WTC11 (cell line): Measurements from ENCODE around the gene GLA. TPM values are rescaled to one million over a fixed set of nuclear protein-coding genes. Genes with fewer than 3 reads are reported as not detected.

Source experiments
- ATAC-seq: fragments of 200-7000 bp; cut with Tn5 transposase; 2 replicates; pipeline ENCODE4 v1.10.0; 2021; ENCODE audit warnings: mild to moderate bottlenecking, moderate library complexity
- CTCF ChIA-PET: fragments of 300-600 bp; sonication (Branson Sonifier 250); formaldehyde crosslinking; loops from one replicate; lab custom pipeline; 2021; ENCODE audit warnings: antibody characterized with exemption; lab: Charles Lee
- POLR2A ChIA-PET: fragments of 350-600 bp; sonication (Branson Sonifier 250); formaldehyde crosslinking; loops from one replicate; lab custom pipeline; 2021; ENCODE audit warnings: antibody characterized with exemption; lab: Charles Lee
- DNase-seq: peaks from one replicate; pipeline ENCODE4 v3.0.0; 2021; ENCODE audit warnings: low spot score
- H3K27ac Mint-ChIP-seq: 2 replicates; pipeline ENCODE4 v1.8.0; 2021; ENCODE audit warnings: mixed read lengths
- H3K27me3 Mint-ChIP-seq: 2 replicates; pipeline ENCODE4 v1.8.0; 2021; ENCODE audit warnings: low read depth, mild to moderate bottlenecking, moderate library complexity, mixed read lengths
- H3K36me3 Mint-ChIP-seq: 2 replicates; pipeline ENCODE4 v1.8.0; 2021; ENCODE audit warnings: mixed read lengths
- H3K4me1 Mint-ChIP-seq: 2 replicates; pipeline ENCODE4 v1.8.0; 2022; ENCODE audit warnings: mixed read lengths
- H3K4me3 Mint-ChIP-seq: 2 replicates; pipeline ENCODE4 v1.8.0; 2021; ENCODE audit warnings: mild to moderate bottlenecking, moderate library complexity, mixed read lengths
- H3K9me3 Mint-ChIP-seq: 2 replicates; pipeline ENCODE4 v1.8.0; 2021; ENCODE audit warnings: mixed read lengths
- E2F1 ChIP-seq: sonication (generic); formaldehyde crosslinking; IDR thresholded peaks from 2 replicates; pipeline ENCODE4 v1.8.0; 2022; ENCODE audit warnings: mild to moderate bottlenecking, missing genetic modification reagents
- GABPB1 ChIP-seq: sonication (generic); formaldehyde crosslinking; IDR thresholded peaks from 2 replicates; pipeline ENCODE4 v1.8.1; 2023; ENCODE audit warnings: mild to moderate bottlenecking, missing genetic modification reagents
- GRHL2 ChIP-seq: fragments of 250-450 bp; sonication (Bioruptor Pico); IDR thresholded peaks from 2 replicates; pipeline ENCODE4 v1.8.0; 2022; ENCODE audit warnings: mild to moderate bottlenecking, moderate library complexity; ENCODE audit not compliant: insufficient replicate concordance, severe bottlenecking
- IRF2 ChIP-seq: sonication (generic); formaldehyde crosslinking; IDR thresholded peaks from 2 replicates; pipeline ENCODE4 v1.8.0; 2022; ENCODE audit warnings: low read depth, missing genetic modification reagents, borderline replicate concordance
- KAT7 ChIP-seq: sonication (generic); formaldehyde crosslinking; IDR thresholded peaks from 2 replicates; pipeline ENCODE4 v1.8.1; 2023; ENCODE audit warnings: missing genetic modification reagents, mild to moderate bottlenecking, borderline replicate concordance
- MAX ChIP-seq: sonication (generic); formaldehyde crosslinking; IDR thresholded peaks from 2 replicates; pipeline ENCODE4 v1.8.0; 2022; ENCODE audit warnings: mild to moderate bottlenecking, missing genetic modification reagents
- MXD4 ChIP-seq: fragments of 250-450 bp; sonication (Bioruptor Pico); IDR thresholded peaks from 2 replicates; pipeline ENCODE4 v1.8.0; 2021; ENCODE audit warnings: mild to moderate bottlenecking, moderate library complexity, borderline replicate concordance
- NR2C2 ChIP-seq: sonication (generic); formaldehyde crosslinking; IDR thresholded peaks from 2 replicates; pipeline ENCODE4 v1.8.0; 2022; ENCODE audit warnings: mild to moderate bottlenecking, missing genetic modification reagents
- PREB ChIP-seq: sonication (generic); formaldehyde crosslinking; IDR thresholded peaks from 2 replicates; pipeline ENCODE4 v1.8.1; 2022; ENCODE audit warnings: mild to moderate bottlenecking, missing genetic modification reagents, moderate library complexity, borderline replicate concordance
- RELA ChIP-seq: sonication (generic); formaldehyde crosslinking; IDR thresholded peaks from 2 replicates; pipeline ENCODE4 v1.8.1; 2022; ENCODE audit warnings: missing genetic modification reagents, mild to moderate bottlenecking, borderline replicate concordance
- TCF7 ChIP-seq: sonication (generic); formaldehyde crosslinking; IDR thresholded peaks from 2 replicates; pipeline ENCODE4 v1.8.0; 2022; ENCODE audit warnings: mild to moderate bottlenecking, low read depth, missing genetic modification reagents, moderate library complexity
- ZNF232 ChIP-seq: sonication (generic); formaldehyde crosslinking; IDR thresholded peaks from 2 replicates; pipeline ENCODE4 v1.8.0; 2022; ENCODE audit warnings: mild to moderate bottlenecking, missing genetic modification reagents
- ZNF423 ChIP-seq: fragments of 250-450 bp; sonication (Bioruptor Pico); IDR thresholded peaks from 2 replicates; pipeline ENCODE4 v2.1.2; 2022; ENCODE audit warnings: mild to moderate bottlenecking, moderate library complexity
- total RNA-seq: library from RNA; stranded (reverse); gene quantifications from 3 replicates; pipeline ENCODE4 v1.2.3, GENCODE V29; 2021
- TF ChIP-seq, protein P1 (sequence below): fragments of 250-450 bp; sonication (Bioruptor Pico); IDR thresholded peaks from 2 replicates; pipeline ENCODE4 v1.9.0; 2021; ENCODE audit warnings: mild to moderate bottlenecking, borderline replicate concordance
- TF ChIP-seq, protein P2 (sequence below): sonication (generic); formaldehyde crosslinking; IDR thresholded peaks from 2 replicates; pipeline ENCODE4 v1.8.1; 2023; ENCODE audit warnings: mild to moderate bottlenecking, missing genetic modification reagents, moderate library complexity
- TF ChIP-seq, protein P3 (sequence below): fragments of 250-450 bp; sonication (Bioruptor Pico); IDR thresholded peaks from 2 replicates; pipeline ENCODE4 v2.1.2; 2022; ENCODE audit warnings: mild to moderate bottlenecking, moderate library complexity
- TF ChIP-seq, protein P4 (sequence below): sonication (generic); formaldehyde crosslinking; IDR thresholded peaks from 2 replicates; pipeline ENCODE4 v1.8.0; 2022; ENCODE audit warnings: mild to moderate bottlenecking, missing genetic modification reagents

Gene GLA
- total RNA-seq, 1 experiment from 2014 or later, result 44.9 TPM

DNA sequence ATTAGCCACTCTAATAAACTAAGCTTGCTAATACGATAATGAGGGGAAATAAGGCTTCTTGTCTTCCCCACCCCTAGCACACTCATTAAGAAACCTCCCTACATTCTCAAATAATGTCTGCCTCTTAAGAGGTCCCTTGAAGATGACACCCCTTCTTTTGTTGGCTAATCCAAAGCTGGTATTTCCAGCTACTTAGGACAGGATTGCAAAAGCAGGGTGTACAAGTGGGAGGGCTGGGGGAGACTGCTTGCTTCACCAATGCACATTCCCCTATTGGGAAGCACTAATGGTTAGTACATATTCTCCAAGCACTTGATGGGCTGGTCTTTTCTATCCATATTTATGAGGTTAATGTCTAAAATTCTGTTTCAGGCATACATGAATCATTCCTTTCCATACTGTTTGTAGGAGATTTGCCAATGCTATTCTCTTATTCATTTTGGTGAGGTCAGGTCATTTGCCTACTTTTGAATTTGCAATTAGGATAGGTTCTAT is 42.4 kb downstream of the GLA start:
- Mint-ChIP-seq H3K9me3 (no peaks in the 10 kb centered on the region), H3K27me3 (no peaks in the 10 kb centered on the region), H3K27ac (no peak overlapping the region), H3K4me3 (no peak overlapping the region), H3K36me3 (no peaks in the 10 kb centered on the region), H3K4me1 (no peaks in the 10 kb centered on the region)
- DNase-seq (no peak), ATAC-seq (no peak)
- TF ChIP-seq ZNF232 (CRISPR knock-in tag), result no peak
- no peak for TF ChIP-seq TCF7 (CRISPR knock-in tag)
- no peak for TF ChIP-seq PREB (CRISPR knock-in tag)
- no peak for TF ChIP-seq E2F1 (CRISPR knock-in tag)
- TF ChIP-seq IRF2, result no peak
- TF ChIP-seq MAX, result no peak
- TF ChIP-seq, protein P1, sequence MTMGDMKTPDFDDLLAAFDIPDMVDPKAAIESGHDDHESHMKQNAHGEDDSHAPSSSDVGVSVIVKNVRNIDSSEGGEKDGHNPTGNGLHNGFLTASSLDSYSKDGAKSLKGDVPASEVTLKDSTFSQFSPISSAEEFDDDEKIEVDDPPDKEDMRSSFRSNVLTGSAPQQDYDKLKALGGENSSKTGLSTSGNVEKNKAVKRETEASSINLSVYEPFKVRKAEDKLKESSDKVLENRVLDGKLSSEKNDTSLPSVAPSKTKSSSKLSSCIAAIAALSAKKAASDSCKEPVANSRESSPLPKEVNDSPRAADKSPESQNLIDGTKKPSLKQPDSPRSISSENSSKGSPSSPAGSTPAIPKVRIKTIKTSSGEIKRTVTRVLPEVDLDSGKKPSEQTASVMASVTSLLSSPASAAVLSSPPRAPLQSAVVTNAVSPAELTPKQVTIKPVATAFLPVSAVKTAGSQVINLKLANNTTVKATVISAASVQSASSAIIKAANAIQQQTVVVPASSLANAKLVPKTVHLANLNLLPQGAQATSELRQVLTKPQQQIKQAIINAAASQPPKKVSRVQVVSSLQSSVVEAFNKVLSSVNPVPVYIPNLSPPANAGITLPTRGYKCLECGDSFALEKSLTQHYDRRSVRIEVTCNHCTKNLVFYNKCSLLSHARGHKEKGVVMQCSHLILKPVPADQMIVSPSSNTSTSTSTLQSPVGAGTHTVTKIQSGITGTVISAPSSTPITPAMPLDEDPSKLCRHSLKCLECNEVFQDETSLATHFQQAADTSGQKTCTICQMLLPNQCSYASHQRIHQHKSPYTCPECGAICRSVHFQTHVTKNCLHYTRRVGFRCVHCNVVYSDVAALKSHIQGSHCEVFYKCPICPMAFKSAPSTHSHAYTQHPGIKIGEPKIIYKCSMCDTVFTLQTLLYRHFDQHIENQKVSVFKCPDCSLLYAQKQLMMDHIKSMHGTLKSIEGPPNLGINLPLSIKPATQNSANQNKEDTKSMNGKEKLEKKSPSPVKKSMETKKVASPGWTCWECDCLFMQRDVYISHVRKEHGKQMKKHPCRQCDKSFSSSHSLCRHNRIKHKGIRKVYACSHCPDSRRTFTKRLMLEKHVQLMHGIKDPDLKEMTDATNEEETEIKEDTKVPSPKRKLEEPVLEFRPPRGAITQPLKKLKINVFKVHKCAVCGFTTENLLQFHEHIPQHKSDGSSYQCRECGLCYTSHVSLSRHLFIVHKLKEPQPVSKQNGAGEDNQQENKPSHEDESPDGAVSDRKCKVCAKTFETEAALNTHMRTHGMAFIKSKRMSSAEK (CRISPR knock-in tag), result no peak
- no peak for TF ChIP-seq KAT7 (CRISPR knock-in tag)
- no peak for TF ChIP-seq GRHL2 (CRISPR knock-in tag)
- TF ChIP-seq, protein P2, sequence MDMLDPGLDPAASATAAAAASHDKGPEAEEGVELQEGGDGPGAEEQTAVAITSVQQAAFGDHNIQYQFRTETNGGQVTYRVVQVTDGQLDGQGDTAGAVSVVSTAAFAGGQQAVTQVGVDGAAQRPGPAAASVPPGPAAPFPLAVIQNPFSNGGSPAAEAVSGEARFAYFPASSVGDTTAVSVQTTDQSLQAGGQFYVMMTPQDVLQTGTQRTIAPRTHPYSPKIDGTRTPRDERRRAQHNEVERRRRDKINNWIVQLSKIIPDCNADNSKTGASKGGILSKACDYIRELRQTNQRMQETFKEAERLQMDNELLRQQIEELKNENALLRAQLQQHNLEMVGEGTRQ (CRISPR knock-in tag), result no peak
- TF ChIP-seq, protein P3, sequence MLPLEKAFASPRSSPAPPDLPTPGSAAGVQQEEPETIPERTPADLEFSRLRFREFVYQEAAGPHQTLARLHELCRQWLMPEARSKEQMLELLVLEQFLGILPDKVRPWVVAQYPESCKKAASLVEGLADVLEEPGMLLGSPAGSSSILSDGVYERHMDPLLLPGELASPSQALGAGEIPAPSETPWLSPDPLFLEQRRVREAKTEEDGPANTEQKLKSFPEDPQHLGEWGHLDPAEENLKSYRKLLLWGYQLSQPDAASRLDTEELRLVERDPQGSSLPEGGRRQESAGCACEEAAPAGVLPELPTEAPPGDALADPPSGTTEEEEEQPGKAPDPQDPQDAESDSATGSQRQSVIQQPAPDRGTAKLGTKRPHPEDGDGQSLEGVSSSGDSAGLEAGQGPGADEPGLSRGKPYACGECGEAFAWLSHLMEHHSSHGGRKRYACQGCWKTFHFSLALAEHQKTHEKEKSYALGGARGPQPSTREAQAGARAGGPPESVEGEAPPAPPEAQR (CRISPR knock-in tag), result no peak
- TF ChIP-seq, protein P4, sequence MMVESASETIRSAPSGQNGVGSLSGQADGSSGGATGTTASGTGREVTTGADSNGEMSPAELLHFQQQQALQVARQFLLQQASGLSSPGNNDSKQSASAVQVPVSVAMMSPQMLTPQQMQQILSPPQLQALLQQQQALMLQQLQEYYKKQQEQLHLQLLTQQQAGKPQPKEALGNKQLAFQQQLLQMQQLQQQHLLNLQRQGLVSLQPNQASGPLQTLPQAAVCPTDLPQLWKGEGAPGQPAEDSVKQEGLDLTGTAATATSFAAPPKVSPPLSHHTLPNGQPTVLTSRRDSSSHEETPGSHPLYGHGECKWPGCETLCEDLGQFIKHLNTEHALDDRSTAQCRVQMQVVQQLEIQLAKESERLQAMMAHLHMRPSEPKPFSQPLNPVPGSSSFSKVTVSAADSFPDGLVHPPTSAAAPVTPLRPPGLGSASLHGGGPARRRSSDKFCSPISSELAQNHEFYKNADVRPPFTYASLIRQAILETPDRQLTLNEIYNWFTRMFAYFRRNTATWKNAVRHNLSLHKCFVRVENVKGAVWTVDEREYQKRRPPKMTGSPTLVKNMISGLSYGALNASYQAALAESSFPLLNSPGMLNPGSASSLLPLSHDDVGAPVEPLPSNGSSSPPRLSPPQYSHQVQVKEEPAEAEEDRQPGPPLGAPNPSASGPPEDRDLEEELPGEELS, result no peak
- TF ChIP-seq NR2C2 (CRISPR knock-in tag), result no peak
- no peak for TF ChIP-seq ZNF423 (CRISPR knock-in tag)
- no peak for TF ChIP-seq RELA (CRISPR knock-in tag)
- no peak for TF ChIP-seq GABPB1
- TF ChIP-seq MXD4 (CRISPR knock-in tag), result no peak
- ChIA-PET CTCF (no interaction called here), POLR2A (no interaction called here)
